ENCODE results near the gene NUDC. TPM values are rescaled to one million over a fixed set of nuclear protein-coding genes. Genes with fewer than 3 reads are reported as not detected.
A peak's percentile ranks its signal among the peaks of the same experiment; 100 is the strongest.

Gene NUDC
- total and polyA plus RNA-seq, 9 of the 15 experiments (the other 6 are each of a cell fraction or from before 2014, with no cell fraction given): 9.8 to 234 (median 149) TPM

- TF ChIP-seq CLOCK (CRISPR knock-in tag; IDR thresholded peaks at IDR 0.05; ENCODE audit: borderline replicate concordance) (no peak), TRIM25 (IDR thresholded peaks at IDR 0.05; ENCODE audit: borderline replicate concordance) (no peak), MAFK (IDR thresholded peaks at IDR 0.05; ENCODE audit: low read length) (no peak), PRDM10 (IDR thresholded peaks at IDR 0.05; ENCODE audit: partially characterized antibody) (peak; percentile 30), ILK (tag; IDR thresholded peaks at IDR 0.05; ENCODE audit: borderline replicate concordance, low read depth) (no peak), ZNF324 (CRISPR knock-in tag; IDR thresholded peaks at IDR 0.05) (no peak), FOXP4 (CRISPR knock-in tag; IDR thresholded peaks at IDR 0.05; ENCODE audit: borderline replicate concordance) (no peak), SPI1 (IDR thresholded peaks at IDR 0.05; ENCODE audit: borderline replicate concordance, low read depth, low read length) (no peak), HMGXB4 (CRISPR knock-in tag; IDR thresholded peaks at IDR 0.05) (no peak), GABPB1 (CRISPR knock-in tag; IDR thresholded peaks at IDR 0.05) (peak; percentile 41; the same call in 1 of the 2 replicates), HNRNPK (IDR thresholded peaks at IDR 0.05; ENCODE audit: low read depth, low read length, poor library complexity, severe bottlenecking) (no peak), ZNF507 (tag; conservative IDR thresholded peaks at IDR 0.05) (no peak), ILF3 (IDR thresholded peaks at IDR 0.05; ENCODE audit: borderline replicate concordance) (no peak), SMARCC2 (IDR thresholded peaks at IDR 0.05; ENCODE audit: low read depth) (no peak)
Observed at GRCh38 chr1:26900001-26900814, 21.3 kb upstream of the NUDC start, which contains the start of gene GPATCH3 (continued).
